GM12878 (cell line): ENCODE results near the gene HES2. TPM values are rescaled to one million over a fixed set of nuclear protein-coding genes. Genes with fewer than 3 reads are reported as not detected.

Experiments used
- ATAC-seq: fragments of 200-7000 bp; cut with Tn5 transposase; 3 replicates; pipeline ENCODE4 v1.9.1; 2020; ENCODE audit warnings: mild to moderate bottlenecking, moderate library complexity
- BruUV-seq: library from RNA; stranded (reverse); fragments of 400-500 nt; replicated peaks from 2 replicates; lab custom pipeline; 2021; lab: Mats Ljungman, UMichigan
- CTCF ChIA-PET: fragments of 300-600 bp; sonication (Branson Sonifier 250); formaldehyde crosslinking; extraction: SDS; loops from one replicate; lab custom pipeline; 2021; ENCODE audit warnings: inconsistent platforms; lab: Yijun Ruan, JAX
- POLR2A ChIA-PET: fragments of 350-600 bp; formaldehyde crosslinking; extraction: SDS; loops from one replicate; lab custom pipeline; 2021; ENCODE audit warnings: inconsistent platforms; lab: Charles Lee
- RAD21 ChIA-PET: fragments of 300-600 bp; sonication (Branson Sonifier 250); formaldehyde crosslinking; loops from one replicate; lab custom pipeline; 2023; ENCODE audit warnings: antibody characterized with exemption; ENCODE audit not compliant: unreplicated experiment; lab: Charles Lee
- SMC1A ChIA-PET: fragments of 300-600 bp; sonication (Branson Sonifier 250); formaldehyde crosslinking; loops from one replicate; lab custom pipeline; 2023; ENCODE audit not compliant: unreplicated experiment, uncharacterized antibody; lab: Charles Lee
- DNase-seq: peaks from one replicate; pipeline ENCODE4 v3.0.0-alpha.2; 2011; ENCODE audit warnings: low read depth, low spot score
- FAIRE-seq: peaks from 3 replicates; lab custom pipeline; 2011; peaks lifted over from hg19 to GRCh38; lab: Jason Lieb, UNC
- H2AFZ ChIP-seq: 2 replicates; pipeline ENCODE4 v1.6.0; 2011; ENCODE audit warnings: low read depth, low read length, control low read depth; ENCODE audit not compliant: control insufficient read depth
- H3K27ac ChIP-seq: 2 replicates; pipeline ENCODE4 v1.5.1; 2011; ENCODE audit warnings: control low read depth; ENCODE audit not compliant: control insufficient read depth, insufficient read depth
- H3K27me3 ChIP-seq, 2 experiments: replicated peaks in 1 of 2; 2 replicates each; pipeline versions ENCODE4 v1.6.0 to v1.6.1; 2011; ENCODE audit warnings: low read length in 1 of 2; ENCODE audit not compliant: control insufficient read depth in 2 of 2, insufficient read depth in 2 of 2
- H3K36me3 ChIP-seq, 2 experiments: 2 replicates each; pipeline ENCODE4 v1.5.1; 2011; ENCODE audit warnings: low read length in 1 of 2; ENCODE audit not compliant: control insufficient read depth in 2 of 2, insufficient read depth in 2 of 2
- H3K4me1 ChIP-seq: 2 replicates; pipeline ENCODE4 v1.6.1; 2011; ENCODE audit warnings: mild to moderate bottlenecking, low read length, moderate library complexity, mixed read lengths; ENCODE audit not compliant: control insufficient read depth, insufficient read depth
- H3K4me2 ChIP-seq: 2 replicates; pipeline ENCODE4 v1.6.0; 2011; ENCODE audit warnings: control low read depth; ENCODE audit not compliant: control insufficient read depth, insufficient read depth
- H3K4me3 ChIP-seq: fragments of 200-600 bp; sonication (generic); 2 replicates; pipeline ENCODE4 v1.5.1; 2016
- H3K79me2 ChIP-seq: 2 replicates; pipeline ENCODE4 v1.6.0; 2011; ENCODE audit warnings: low read length; ENCODE audit not compliant: control insufficient read depth, insufficient read depth
- H3K9ac ChIP-seq: 2 replicates; pipeline ENCODE4 v1.8.0; 2011; ENCODE audit warnings: low read length, control low read depth, mixed read lengths; ENCODE audit not compliant: control insufficient read depth, insufficient read depth
- H3K9me3 ChIP-seq: replicated peaks from 3 replicates; pipeline ENCODE4 v1.5.1; 2011; ENCODE audit warnings: mild to moderate bottlenecking, low read length; ENCODE audit not compliant: control insufficient read depth, insufficient read depth
- H4K20me1 ChIP-seq: 2 replicates; pipeline ENCODE4 v1.6.0; 2011; ENCODE audit not compliant: control insufficient read depth, insufficient read depth
- BHLHE40 ChIP-seq, 2 experiments: fragments of 450-650 bp in 1 of 2; IDR thresholded peaks; 2 replicates each; pipeline ENCODE4 v1.6.1; 2011 to 2017; ENCODE audit warnings: low read depth in 2 of 2, borderline replicate concordance in 1 of 2, improper control_type of control experiment in 1 of 2, low read length in 1 of 2, mild to moderate bottlenecking in 1 of 2
- CBX5 ChIP-seq: sonication (generic); IDR thresholded peaks from 2 replicates; pipeline ENCODE4 v1.6.1; 2016; ENCODE audit warnings: low read depth, moderate library complexity, mild to moderate bottlenecking, inconsistent platforms
- ELK1 ChIP-seq: IDR thresholded peaks from 2 replicates; pipeline ENCODE4 v1.6.1; 2012; ENCODE audit warnings: low read depth, low read length, improper control_type of control experiment
- EZH2 ChIP-seq: IDR thresholded peaks from 2 replicates; pipeline ENCODE4 v1.6.1; 2012; ENCODE audit warnings: low read depth, mild to moderate bottlenecking, control low read depth, inconsistent platforms, low read length, borderline replicate concordance; ENCODE audit not compliant: control insufficient read depth
- HDGF ChIP-seq: fragments of 450-650 bp; IDR thresholded peaks from 2 replicates; pipeline ENCODE4 v1.6.1; 2016; ENCODE audit warnings: antibody characterized with exemption
- MEF2B ChIP-seq: fragments of 450-650 bp; IDR thresholded peaks from 2 replicates; pipeline ENCODE4 v1.6.1; 2018; ENCODE audit warnings: mild to moderate bottlenecking, moderate library complexity; ENCODE audit not compliant: partially characterized antibody, poor library complexity, severe bottlenecking
- WGBS: methylation state at CpG from one replicate; pipeline ENCODE4 v1.1.6; 2016; ENCODE audit warnings: low lambda C conversion rate; ENCODE audit not compliant: insufficient replicate concordance, insufficient coverage; ENCODE audit errors: missing lambda C conversion rate; 5-methylcytosine and 5-hydroxymethylcytosine counted together
- in situ Hi-C: fragments of 300-500 bp; cut with MboI; formaldehyde crosslinking; loops from 9 replicates; pipeline ENCODE4 v1.14.3; 2018; ENCODE audit warnings: mixed read lengths
- intact Hi-C: fragments of 100-400 bp; cut with micrococcal nuclease; formaldehyde crosslinking; loops from one replicate; pipeline ENCODE4 v1.14.2; 2022; ENCODE audit not compliant: unreplicated experiment
- polyA plus RNA-seq, 11 experiments: library from polyadenylated mRNA; depleted of rRNA in 4 of 11; unstranded in 6 of 11; stranded (reverse) in 5 of 11; fragments of >200 nt; fragmentation: Nextera tagmentation in 4 of 11; fragmentation: Illumina TruSeq in 1 of 11; extraction: Ambion mirVana in 4 of 11; extraction: Trizol in 1 of 11; gene quantifications; 1 replicate in 1 of 11; 2 replicates in 10 of 11; pipeline versions ENCODE4 v1.2.1 to v1.2.3, GENCODE V29; 2011 to 2016; ENCODE audit warnings: inconsistent platforms in 2 of 11, missing spikeins in 2 of 11, low read depth in 1 of 11
- total RNA-seq, 4 experiments: library from RNA; depleted of rRNA in 3 of 4; stranded (reverse); fragments of >200 nt in 3 of 4; fragmentation: Illumina TruSeq in 1 of 4; extraction: Trizol in 1 of 4; gene quantifications; 2 replicates each; pipeline versions ENCODE4 v1.2.1 to v1.2.3, GENCODE V29; 2013 to 2021

Gene HES2
- total and polyA plus RNA-seq, 10 of the 15 experiments (the other 5 are each of a cell fraction or from before 2014, with no cell fraction given): 0.13 to 2.0 (median 0.26) TPM

GRCh38 chr1:6424619-6425593, 5.2 kb upstream of the HES2 start, which contains the start of gene ESPN (continued):
- TF ChIP-seq CBX5 (no peak), MEF2B (no peak), HDGF (no peak), BHLHE40 (IDR thresholded peaks at IDR 0.05; ENCODE audit: borderline replicate concordance in 1 of 2, low read depth in 2 of 2, low read length in 1 of 2) (peak in 1 of 2 experiments; percentile 77; a peak in 2 of 4 replicates)

DNA sequence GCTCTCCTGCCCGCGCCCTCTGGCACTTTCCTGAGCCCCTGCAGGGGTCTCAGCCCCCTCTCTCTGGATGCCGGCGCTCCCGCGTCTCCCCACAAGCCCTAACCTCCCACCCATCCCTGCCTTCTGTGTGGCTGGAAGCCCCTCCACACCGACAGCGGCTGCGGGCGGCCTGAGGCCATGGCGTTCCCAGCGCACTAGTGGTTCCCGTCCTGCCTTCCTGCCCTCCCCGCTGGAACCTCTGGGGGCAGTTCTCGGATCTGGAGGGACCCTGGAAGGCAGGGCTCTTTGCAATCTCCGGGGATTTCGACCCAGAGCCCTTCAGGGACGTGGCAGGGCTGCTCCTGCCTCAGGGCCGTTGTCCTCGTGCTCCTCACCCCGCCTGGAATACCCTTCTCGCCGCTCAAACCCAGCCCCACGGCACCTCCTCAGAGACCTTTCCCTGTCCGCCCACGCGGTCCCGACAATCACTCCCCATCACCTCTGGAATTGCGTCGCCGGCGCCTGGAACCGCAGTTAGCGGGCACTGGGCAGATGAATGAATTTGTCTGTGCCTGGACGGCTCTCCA, 4.4 kb upstream of the HES2 start:
- no peak overlapping the region for H3K4me3 ChIP-seq
- H3K4me1 ChIP-seq: peaks cover 10% of the 10 kb centered on the region
- no peaks in the 10 kb centered on the region for H3K79me2 ChIP-seq
- ATAC-seq (no peak), FAIRE-seq (no peak), DNase-seq (no peak)
- BruUV-seq: no TSS peak
- H3K4me2 ChIP-seq: peak overlapping the region; percentile 38; the same call in 1 of the 2 replicates
- TF ChIP-seq ELK1 (no peak), EZH2 (0 out of 2 replicates have a peak, but pooled peaks have one; percentile 30)
- WGBS: 16% methylated on average over 35 of the region's 35 CpGs
- H4K20me1 ChIP-seq: no peaks in the 10 kb centered on the region; the same call in 1 of the 2 replicates
- H3K27ac ChIP-seq: no peak overlapping the region
- no peak overlapping the region for H2AFZ ChIP-seq
- intact Hi-C loops: no loop called here
- H3K36me3 ChIP-seq: no peaks in the 10 kb centered on the region
- H3K27me3 ChIP-seq: peaks cover 16 to 18% of the 10 kb centered on the region in 2 experiments; a peak in 3 of 4 replicates
- ChIA-PET SMC1A (interaction anchor here (1.1 to 2.3 kb wide), 3 partner anchors 10 to 57 kb away, joined by 3 to 17 read pairs (median 5); no protein-coding TSS in a partner anchor), POLR2A (interaction anchor here (1.3 kb wide), 1 partner anchor 14 kb away, joined by 3 read pairs; no protein-coding TSS in a partner anchor), RAD21 (interaction anchor here (1.2 to 3.9 kb wide), 2 partner anchors 14 to 17 kb away, joined by 3 to 44 read pairs; no protein-coding TSS in a partner anchor), CTCF (interaction anchor here (1.0 to 10.9 kb wide), 13 partner anchors 9 to 177 kb away, joined by 3 to 137 read pairs (median 4); no protein-coding TSS in a partner anchor)
- no peaks in the 10 kb centered on the region for H3K9me3 ChIP-seq
- in situ Hi-C loops: no loop called here
- no peak overlapping the region for H3K9ac ChIP-seq
